ENCODE results near the gene PTPRU.

- TF ChIP-seq RXRA (IDR thresholded peaks at IDR 0.05; ENCODE audit: insufficient read depth, low read depth, low read length) (no peak), POLR2A (IDR thresholded peaks at IDR 0.05; ENCODE audit: control extremely low read depth in 1 of 2, low read depth in 2 of 2, low read length in 2 of 2) (no peak), ATF2 (IDR thresholded peaks at IDR 0.05; ENCODE audit: low read length) (no peak), SP1 (IDR thresholded peaks at IDR 0.05; ENCODE audit: low read depth, low read length) (no peak), GABPA (IDR thresholded peaks at IDR 0.05; ENCODE audit: borderline replicate concordance, insufficient read depth, low read length) (no peak), RAD21 (IDR thresholded peaks at IDR 0.05 in 1 of 2, conservative IDR thresholded peaks at IDR 0.05 in 1 of 2; ENCODE audit: low read depth in 2 of 2, low read length in 2 of 2) (no peak), TBP (IDR thresholded peaks at IDR 0.05; ENCODE audit: low read depth, low read length) (no peak), ZNF274 (IDR thresholded peaks at IDR 0.05; ENCODE audit: borderline replicate concordance, extremely low read depth, low read length) (no peak), KDM1A (IDR thresholded peaks at IDR 0.05; ENCODE audit: borderline replicate concordance, low read length) (no peak)
- TF ChIP-seq, protein P1, sequence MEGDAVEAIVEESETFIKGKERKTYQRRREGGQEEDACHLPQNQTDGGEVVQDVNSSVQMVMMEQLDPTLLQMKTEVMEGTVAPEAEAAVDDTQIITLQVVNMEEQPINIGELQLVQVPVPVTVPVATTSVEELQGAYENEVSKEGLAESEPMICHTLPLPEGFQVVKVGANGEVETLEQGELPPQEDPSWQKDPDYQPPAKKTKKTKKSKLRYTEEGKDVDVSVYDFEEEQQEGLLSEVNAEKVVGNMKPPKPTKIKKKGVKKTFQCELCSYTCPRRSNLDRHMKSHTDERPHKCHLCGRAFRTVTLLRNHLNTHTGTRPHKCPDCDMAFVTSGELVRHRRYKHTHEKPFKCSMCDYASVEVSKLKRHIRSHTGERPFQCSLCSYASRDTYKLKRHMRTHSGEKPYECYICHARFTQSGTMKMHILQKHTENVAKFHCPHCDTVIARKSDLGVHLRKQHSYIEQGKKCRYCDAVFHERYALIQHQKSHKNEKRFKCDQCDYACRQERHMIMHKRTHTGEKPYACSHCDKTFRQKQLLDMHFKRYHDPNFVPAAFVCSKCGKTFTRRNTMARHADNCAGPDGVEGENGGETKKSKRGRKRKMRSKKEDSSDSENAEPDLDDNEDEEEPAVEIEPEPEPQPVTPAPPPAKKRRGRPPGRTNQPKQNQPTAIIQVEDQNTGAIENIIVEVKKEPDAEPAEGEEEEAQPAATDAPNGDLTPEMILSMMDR (IDR thresholded peaks at IDR 0.05; ENCODE audit: control extremely low read depth in 1 of 3, insufficient read depth in 1 of 3, low read depth in 1 of 3, low read length in 3 of 3), result no peak
Observed at GRCh38 chr1:29324202-29324601, 87.9 kb downstream of the PTPRU start.

Data from H1 (cell line).